Measurements from ENCODE around the gene AP2S1. TPM values are rescaled to one million over a fixed set of nuclear protein-coding genes. Genes with fewer than 3 reads are reported as not detected.

AP2S1 gene
- total and polyA plus RNA-seq, 2 of the 8 experiments (the other 6 are each of a cell fraction or from before 2014, with no cell fraction given), result 195 to 211 TPM

DNA sequence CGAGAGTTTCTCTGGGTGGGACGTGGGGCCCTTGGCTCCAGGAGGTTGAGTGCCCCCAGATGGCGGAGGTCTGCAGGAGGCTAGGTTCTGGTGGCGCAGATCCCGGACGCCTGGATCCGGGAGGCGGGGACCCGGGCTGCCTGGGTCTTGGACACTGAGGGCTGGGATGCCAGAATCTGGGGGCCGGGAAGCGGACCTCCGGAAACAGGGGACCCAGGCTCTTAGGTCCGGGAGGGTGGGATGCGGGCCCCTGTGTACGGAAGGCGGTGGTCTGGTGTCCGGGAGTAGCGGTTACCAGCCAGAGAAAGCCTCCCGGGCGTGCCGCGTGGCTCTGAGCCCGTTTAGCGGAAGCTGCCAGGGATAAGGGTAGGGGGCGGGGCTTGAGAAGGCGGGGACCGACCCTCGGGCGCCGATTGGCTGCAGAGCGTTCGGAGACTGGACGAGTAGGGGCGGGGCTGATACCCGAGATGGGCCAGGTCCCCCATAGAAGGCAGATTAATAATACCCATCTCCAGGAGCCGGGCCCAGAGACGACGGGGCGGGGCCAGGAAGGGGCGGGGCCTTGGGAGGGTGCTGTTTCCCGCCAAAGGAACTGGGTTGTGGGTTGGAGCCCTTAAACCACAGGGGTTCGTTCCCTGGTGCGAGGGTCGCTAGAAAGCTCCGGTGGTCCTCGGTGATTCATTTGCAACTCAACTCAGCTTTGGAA, 62.2 kb downstream of the AP2S1 start, which contains the start of gene SLC1A5:
SLC1A5 (minus strand) TSS at position 333 of the 706 bp plus-strand sequence. CDS start 629 bp downstream, outside the sequence.
- no peaks in the 10 kb centered on the region; a peak in 1 of 7 replicates for H3K27me3 ChIP-seq (replicated peaks in 1 of 4; ENCODE audit: control insufficient read depth in 3 of 4, extremely low read depth in 1 of 4, insufficient read depth in 3 of 4, low read length in 3 of 4)
- peak within 1 kb of the TSS; percentile 47 for H4K5ac ChIP-seq (ENCODE audit: insufficient read length, low read depth, low read length)
- peak within 1 kb of the TSS; percentile 82 to 93 (median 86) for H3K9ac ChIP-seq (replicated peaks in 1 of 4; ENCODE audit: extremely low read depth in 1 of 4, low read depth in 3 of 4, low read length in 3 of 4)
- ChIA-PET POLR2A (ENCODE audit: partially characterized antibody) (interaction anchor here (0.6 to 18.4 kb wide), 42 partner anchors 9 to 369 kb away, joined by 3 to 333 read pairs (median 6); partner anchors contain the start of genes AP2S1, ARHGAP35 and DACT3), CTCF (ENCODE audit: partially characterized antibody) (interaction anchor here (1.4 to 2.4 kb wide), 4 partner anchors 21 to 202 kb away, joined by 5 to 8 read pairs (median 7); no protein-coding TSS in a partner anchor)
- peaks cover 8 to 23% of the 10 kb centered on the region in 2 experiments for H4K20me1 ChIP-seq (replicated peaks in 1 of 2; ENCODE audit: control insufficient read depth in 1 of 2, insufficient read depth in 2 of 2, low read length in 2 of 2)
- peak within 1 kb of the TSS; percentile 95 for H3K18ac ChIP-seq (ENCODE audit: extremely low read depth, low read length)
- peak; percentile 95 to 99 for DNase-seq (ENCODE audit: low read depth in 1 of 2, low spot score in 2 of 2)
- no peak within 1 kb of the TSS for H3K23ac ChIP-seq (ENCODE audit: insufficient read length)
- peak within 1 kb of the TSS; percentile 57 for H4K91ac ChIP-seq (replicated peaks; ENCODE audit: insufficient read length, low read length)
- peak within 1 kb of the TSS; percentile 77; the same call in 1 of the 2 replicates for H3K27ac ChIP-seq (ENCODE audit: low read depth, low read length)
- H2AFZ ChIP-seq (ENCODE audit: low read length), result no peak within 1 kb of the TSS; the same call in 1 of the 2 replicates
- FAIRE-seq, result no peak
- H3K4me3 ChIP-seq (ENCODE audit: extremely low read depth in 1 of 4, insufficient read depth in 2 of 4, low read depth in 3 of 4, low read length in 4 of 4), result peak within 1 kb of the TSS; percentile 78 to 96 (median 90)
- H3K36me3 ChIP-seq (ENCODE audit: control insufficient read depth in 2 of 4, insufficient read depth in 4 of 4, low read length in 3 of 4), result peaks cover 4 to 22% (median 10%) of the 10 kb centered on the region in 4 experiments; a peak in 7 of 8 replicates
- H3K23me2 ChIP-seq (ENCODE audit: low read depth, low read length), result peaks cover 15% of the 10 kb centered on the region
- peak within 1 kb of the TSS; percentile 90; the same call in 1 of the 2 replicates for H2BK15ac ChIP-seq (ENCODE audit: low read length)
- peaks cover 2% of the 10 kb centered on the region; the same call in 1 of the 2 replicates for H3K79me1 ChIP-seq (ENCODE audit: low read depth, low read length)
- H3K4me1 ChIP-seq (replicated peaks in 1 of 4; ENCODE audit: control insufficient read depth in 3 of 4, insufficient read depth in 4 of 4, low read length in 3 of 4), result peaks cover 6 to 17% (median 10%) of the 10 kb centered on the region in 4 experiments; a peak in 6 of 7 replicates
- H3K4me2 ChIP-seq (ENCODE audit: insufficient read depth in 1 of 2, low read depth in 2 of 2, low read length in 2 of 2), result peak within 1 kb of the TSS; percentile 87 to 98
- no peak within 1 kb of the TSS; the same call in none of the 2 replicates for H4K8ac ChIP-seq (ENCODE audit: extremely low read depth, insufficient read depth, low read length)
- H3K4ac ChIP-seq (replicated peaks; ENCODE audit: insufficient read length, low read depth, low read length), result peak within 1 kb of the TSS; percentile 53
- H2AK5ac ChIP-seq (ENCODE audit: low read depth, low read length), result no peak within 1 kb of the TSS; the same call in 1 of the 2 replicates
- H3K14ac ChIP-seq (ENCODE audit: insufficient read length), result no peak within 1 kb of the TSS
- H2BK12ac ChIP-seq (ENCODE audit: low read depth, low read length), result peak within 1 kb of the TSS; percentile 75
- peak within 1 kb of the TSS; percentile 64 for H2BK120ac ChIP-seq (replicated peaks; ENCODE audit: low read depth, low read length)
- 3% methylated on average over 45 of the region's 46 CpGs; no CpG with 5 or more reads in 1 of the 2 experiments for WGBS, 2 experiments (ENCODE audit: extremely low coverage in 1 of 2, insufficient coverage in 1 of 2, insufficient read length in 1 of 2, insufficient replicate concordance in 2 of 2, low coverage in 1 of 2, low lambda C conversion rate in 2 of 2, missing lambda C conversion rate in 1 of 2)
- H2BK5ac ChIP-seq (ENCODE audit: low read depth, low read length), result peak within 1 kb of the TSS; percentile 62
- H3K79me2 ChIP-seq (ENCODE audit: control insufficient read depth in 1 of 2, insufficient read depth in 2 of 2, low read length in 2 of 2), result peaks cover 29 to 50% of the 10 kb centered on the region in 2 experiments
- H2BK20ac ChIP-seq (ENCODE audit: low read length), result 0 out of 2 replicates have a peak within 1 kb of the TSS, but pooled peaks have one; percentile 43
- peak within 1 kb of the TSS; percentile 67 for H3K56ac ChIP-seq (replicated peaks; ENCODE audit: insufficient read length, low read depth, low read length)
- H3K9me3 ChIP-seq (ENCODE audit: insufficient read depth in 2 of 2, low read depth in 1 of 2, low read length in 1 of 2), result no peaks in the 10 kb centered on the region
- no peak for TF ChIP-seq POU5F1 (IDR thresholded peaks at IDR 0.05; ENCODE audit: low read depth, low read length)
- TF ChIP-seq SAP30 (IDR thresholded peaks at IDR 0.05; ENCODE audit: insufficient read depth, insufficient replicate concordance, low read length), result peak; percentile 12
- peak; percentile 99 for TF ChIP-seq TAF1 (IDR thresholded peaks at IDR 0.05; ENCODE audit: low read depth, low read length)
- no peak for TF ChIP-seq CBX8 (IDR thresholded peaks at IDR 0.05; ENCODE audit: borderline replicate concordance, low read depth, low read length)
- peak; percentile 76; the same call in 1 of the 2 replicates for TF ChIP-seq SP4 (IDR thresholded peaks at IDR 0.05; ENCODE audit: low read length)
- TF ChIP-seq, protein P1, sequence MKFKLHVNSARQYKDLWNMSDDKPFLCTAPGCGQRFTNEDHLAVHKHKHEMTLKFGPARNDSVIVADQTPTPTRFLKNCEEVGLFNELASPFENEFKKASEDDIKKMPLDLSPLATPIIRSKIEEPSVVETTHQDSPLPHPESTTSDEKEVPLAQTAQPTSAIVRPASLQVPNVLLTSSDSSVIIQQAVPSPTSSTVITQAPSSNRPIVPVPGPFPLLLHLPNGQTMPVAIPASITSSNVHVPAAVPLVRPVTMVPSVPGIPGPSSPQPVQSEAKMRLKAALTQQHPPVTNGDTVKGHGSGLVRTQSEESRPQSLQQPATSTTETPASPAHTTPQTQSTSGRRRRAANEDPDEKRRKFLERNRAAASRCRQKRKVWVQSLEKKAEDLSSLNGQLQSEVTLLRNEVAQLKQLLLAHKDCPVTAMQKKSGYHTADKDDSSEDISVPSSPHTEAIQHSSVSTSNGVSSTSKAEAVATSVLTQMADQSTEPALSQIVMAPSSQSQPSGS (IDR thresholded peaks at IDR 0.05; ENCODE audit: low read length), result 0 out of 2 replicates have a peak, but pooled peaks have one; percentile 38
- TF ChIP-seq, protein P2, sequence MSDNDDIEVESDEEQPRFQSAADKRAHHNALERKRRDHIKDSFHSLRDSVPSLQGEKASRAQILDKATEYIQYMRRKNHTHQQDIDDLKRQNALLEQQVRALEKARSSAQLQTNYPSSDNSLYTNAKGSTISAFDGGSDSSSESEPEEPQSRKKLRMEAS (IDR thresholded peaks at IDR 0.05), result peak; percentile 90
- TF ChIP-seq TAF7 (optimal IDR thresholded peaks at IDR 0.05; ENCODE audit: borderline replicate concordance, low read depth, low read length), result peak; percentile 99
- TF ChIP-seq SIRT6 (IDR thresholded peaks at IDR 0.05; ENCODE audit: low read length), result no peak

Measured in H1 (cell line).